CD4-positive, alpha-beta T cell treated with Interleukin-4 for 4 hours (primary cell): ENCODE measurements around the gene TANK.

ENCODE experiments used
- DNase-seq: peaks from one replicate; pipeline ENCODE4 v3.0.0-alpha.2; 2020

The TANK gene

DNA sequence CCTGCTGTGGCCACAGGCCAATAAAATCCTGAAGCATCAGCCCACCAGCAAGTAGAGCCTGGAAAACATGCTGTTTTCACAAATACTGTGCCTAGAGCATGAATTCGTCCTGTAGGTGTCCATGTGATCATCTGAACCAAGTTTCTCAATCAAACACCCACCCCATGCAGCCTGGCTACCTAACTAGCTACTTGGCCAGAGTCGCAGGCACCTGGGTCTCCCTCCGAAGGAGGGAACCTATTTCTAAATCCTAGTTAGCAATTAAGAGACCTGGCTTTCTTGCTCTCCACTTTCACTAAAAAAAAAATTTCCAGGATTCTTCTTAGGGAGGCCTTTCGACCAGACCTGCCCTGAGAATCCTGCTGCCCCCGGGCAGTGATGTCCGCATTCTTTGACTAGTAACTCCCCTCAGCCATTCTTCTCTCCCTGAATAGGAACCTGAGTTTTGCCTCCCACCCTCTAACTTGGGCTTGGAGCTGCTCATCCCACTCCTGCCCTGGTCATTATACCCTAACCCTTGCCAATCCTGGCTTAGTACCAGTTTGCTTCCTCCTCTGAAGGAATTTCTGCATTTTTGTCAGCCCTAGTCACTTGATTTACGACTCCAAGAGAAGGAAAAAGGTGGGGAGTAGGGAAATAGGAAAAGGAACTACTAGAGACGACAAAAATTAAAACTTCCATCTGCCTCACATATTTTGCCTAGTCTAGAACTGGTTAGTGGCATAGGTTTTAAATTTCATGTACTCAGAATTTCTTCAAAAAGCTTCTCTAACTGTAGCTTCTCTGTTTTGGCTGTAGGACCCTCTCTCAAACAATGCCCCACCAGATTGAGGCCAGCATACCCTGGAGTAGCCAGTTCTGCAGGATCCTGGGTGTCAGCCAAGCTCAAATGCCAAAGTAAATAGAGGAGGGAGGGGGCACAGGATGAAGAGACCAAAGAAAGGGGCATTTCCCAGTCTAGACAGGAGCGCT lies 25.4 kb upstream of the TANK start:
- no peak for DNase-seq

DNA sequence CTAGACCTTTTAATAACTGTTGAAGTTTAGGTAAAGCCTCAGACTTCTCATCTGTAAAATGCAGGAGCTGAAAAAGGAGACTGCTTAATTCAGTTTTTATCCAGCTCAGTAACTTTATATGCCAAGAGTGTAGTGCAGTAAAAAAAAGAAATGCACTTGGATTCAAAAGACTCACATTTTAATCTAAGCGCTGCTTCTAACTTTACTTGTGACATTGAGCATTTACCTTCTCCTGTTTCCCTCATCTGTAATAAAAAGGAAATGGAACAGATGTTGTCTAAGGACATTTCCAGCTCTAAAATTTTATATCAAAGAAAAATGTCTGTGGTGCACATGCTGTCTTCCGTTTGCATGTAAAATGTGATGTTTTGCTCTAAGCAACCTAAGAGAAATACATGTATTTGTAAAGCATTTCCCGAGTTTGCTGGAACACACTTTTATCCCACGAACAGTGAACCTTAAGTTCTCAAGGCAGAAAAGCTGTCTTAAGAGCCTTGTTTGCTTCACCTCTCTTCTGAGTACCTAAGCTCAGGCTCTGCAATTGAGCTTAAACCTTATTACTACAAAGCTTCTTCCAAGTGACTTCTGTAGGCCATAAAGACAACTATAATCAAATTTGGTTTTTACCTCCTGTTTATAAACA lies 24.2 kb upstream of the TANK start:
- no peak for DNase-seq

DNA sequence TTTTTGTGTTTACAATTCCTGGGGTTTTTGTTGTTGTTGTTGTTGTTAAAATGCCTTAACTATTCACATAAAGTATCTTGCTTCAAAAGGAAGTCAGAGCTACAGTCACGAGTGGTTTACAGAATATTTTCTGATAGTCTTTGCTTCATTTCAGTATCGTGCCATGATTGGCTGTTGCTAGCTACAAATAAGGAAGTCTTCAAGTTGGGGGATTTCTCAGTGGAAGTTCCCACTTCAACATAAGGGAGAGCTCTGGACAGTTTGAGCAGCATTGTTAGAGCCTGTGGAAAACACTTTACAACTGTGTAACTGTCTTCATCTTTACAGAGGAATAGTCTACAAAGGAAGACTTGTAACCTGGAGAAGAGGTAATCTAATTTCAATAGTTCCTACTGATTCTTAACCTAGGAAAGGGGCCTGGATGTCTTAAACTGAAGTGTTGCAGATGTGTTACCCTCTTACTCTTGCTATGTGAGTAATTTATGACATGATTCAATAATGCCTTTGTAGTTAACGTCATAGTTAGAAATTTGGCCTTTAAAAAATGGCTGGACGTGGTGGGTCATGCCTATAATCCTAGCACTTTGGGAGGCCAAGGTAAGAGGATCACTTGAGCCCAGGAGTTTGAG lies 23.4 kb upstream of the TANK start:
- DNase-seq = peak; percentile 84

DNA sequence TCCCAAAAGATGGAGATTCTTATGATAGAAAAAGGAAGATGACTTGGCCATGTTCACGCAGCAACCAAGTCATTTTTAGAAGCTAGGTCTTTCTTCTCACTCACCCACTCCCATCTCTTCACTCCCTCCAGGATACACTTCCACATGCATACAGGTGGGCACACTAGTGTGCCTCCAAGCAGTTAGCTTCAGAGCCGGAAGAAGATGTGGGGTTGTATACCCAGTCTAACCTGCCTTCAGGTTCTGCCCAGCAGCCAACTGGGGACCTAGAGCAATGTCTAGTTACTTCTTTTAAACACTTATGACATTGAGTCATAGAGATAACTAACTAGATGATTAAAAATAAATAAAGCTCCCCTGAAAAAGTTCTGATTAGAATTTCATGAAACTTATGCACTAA lies 21.8 kb upstream of the TANK start:
- peak; percentile 47 for DNase-seq

DNA sequence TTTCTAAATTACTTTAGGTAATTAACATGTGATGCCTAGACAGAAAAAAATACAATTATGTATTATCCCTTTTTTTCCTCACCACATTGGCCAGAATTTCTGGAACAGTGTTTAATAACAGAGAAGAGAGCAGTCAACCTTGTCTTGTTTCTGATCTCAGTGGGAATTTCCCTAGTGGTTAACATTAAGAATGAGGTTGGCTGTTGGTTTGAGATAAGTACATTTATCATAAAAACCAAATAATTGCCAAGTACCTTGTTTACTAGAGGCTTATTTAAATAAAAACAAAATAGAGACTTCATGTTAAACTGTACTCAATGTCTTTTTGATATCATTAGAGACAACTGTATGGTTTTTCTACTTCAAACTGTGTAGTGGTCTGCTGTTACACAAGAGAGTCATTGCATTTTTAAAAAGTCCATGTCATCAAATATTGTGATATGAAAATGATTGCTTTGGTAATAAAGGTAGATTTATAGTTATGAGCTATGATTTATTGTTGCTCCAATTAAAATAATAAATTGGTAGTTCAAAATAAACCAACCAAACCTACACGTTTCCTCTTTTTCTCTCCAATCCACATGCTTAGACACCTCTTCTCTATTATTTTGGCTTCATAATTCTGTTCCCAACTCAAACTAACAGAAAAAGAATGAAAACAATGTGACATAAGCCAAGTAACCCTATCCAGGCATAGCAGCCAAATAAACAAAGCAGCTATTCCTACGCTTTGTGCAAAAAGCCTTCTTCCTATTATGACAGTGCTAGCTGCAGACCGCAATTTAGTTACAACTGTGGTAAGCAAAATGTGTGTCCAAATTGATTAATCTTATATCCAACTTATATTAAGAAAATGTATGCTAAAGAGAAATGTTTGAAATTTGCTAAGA lies 20.9 kb upstream of the TANK start:
- peak; percentile 77 for DNase-seq

DNA sequence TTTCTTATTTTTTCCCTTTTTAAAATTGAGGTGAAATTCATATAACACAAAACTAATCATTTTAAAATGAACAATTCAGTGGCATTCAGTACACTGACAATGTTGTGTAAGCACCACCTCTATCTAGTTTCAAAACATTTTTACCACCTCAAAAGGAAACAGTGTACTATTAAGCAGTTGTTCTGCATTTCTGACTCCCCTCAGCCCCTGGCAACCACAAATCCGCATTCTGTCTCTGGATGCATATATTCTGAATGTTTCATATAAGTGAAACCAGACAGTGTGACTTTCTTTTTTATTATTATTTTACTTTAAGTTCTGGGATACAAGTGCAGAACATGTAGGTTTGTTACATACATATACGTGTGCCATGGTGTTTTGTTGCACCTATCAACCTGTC lies 19.2 kb upstream of the TANK start:
- DNase-seq = peak; percentile 44

DNA sequence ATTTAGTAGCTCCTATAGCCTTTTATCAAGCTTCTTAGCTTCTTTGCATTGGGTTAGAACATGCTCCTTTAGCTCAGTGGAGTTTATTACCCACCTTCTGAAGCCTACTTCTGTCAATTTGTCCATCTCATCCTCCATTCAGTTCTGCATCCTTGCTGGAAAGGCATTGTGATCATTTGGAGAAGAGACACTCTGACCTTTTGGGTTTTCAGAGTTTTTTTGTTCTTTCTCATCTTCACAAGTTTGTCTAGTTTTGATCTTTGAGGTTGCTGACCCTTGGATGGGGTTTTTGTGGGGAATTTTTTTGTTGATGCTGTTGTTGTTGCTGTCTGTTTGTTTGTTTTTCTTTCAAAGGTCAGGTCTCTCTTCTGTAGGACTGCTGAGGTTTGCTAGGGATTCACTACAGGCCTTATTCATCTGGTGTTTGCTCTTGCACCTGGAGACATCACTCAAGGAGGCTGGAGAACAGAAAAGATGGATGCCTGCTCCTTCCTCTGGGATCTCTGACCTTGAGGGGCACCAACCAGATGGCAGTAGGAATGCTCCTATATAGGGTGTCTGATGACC lies 13.9 kb upstream of the TANK start:
- no peak for DNase-seq

DNA sequence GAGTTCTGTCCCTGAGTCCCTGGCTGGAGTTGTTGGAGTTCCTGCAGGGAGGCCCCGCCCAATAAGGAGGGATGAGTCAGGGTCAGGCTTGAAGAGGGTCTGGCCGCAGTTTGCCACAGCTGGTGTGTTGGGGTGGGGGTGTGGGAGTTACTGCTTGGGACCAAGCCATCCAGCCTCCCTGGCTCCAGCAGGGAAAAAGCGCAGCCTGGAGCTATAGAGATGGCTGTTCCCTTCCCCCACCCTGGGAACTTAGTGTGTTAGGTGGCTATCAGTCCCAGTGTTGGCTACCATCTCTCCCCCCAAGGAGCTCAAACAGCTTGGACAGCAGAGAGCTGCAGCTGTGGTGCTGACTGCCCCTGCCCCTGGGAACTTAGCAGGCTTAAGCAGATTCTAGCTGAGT lies 13.2 kb upstream of the TANK start:
- no peak for DNase-seq

DNA sequence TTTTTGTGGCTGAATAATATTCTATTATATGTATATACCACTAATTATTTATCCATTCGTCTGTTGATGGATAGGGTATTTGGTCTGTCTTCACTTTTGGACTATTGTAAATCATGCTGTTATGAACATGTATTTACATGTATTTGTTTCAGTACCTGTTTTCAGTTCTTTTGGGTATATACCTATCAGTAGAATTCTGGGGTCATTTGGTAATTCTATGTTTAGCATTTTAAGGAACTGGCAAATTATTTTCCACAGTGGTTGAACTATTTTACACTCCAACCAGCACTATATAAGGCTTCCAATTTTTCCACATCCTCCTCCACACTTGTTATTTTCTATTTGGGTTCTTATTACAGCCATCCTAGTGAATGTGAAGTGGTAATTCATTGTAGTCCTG lies 12.4 kb upstream of the TANK start:
- no peak for DNase-seq

DNA sequence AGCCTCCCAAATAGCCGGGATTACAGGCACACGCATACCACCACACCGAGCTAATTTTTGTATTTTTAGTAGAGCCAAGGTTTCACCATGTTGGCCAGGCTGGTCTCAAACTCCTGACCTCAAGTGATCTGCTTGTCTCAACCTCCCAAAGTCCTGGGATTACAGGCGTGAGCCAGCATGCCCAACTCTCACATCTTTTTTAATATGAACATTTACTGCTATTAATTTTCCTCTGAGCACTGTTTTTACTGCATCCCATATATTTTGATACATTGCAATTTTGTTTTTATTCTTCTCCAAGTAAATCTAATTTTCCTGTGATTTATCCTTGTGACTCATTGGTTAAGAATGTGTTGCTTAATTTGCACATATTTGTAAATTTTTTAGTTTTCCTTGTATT lies 9.5 kb upstream of the TANK start:
- DNase-seq = no peak

DNA sequence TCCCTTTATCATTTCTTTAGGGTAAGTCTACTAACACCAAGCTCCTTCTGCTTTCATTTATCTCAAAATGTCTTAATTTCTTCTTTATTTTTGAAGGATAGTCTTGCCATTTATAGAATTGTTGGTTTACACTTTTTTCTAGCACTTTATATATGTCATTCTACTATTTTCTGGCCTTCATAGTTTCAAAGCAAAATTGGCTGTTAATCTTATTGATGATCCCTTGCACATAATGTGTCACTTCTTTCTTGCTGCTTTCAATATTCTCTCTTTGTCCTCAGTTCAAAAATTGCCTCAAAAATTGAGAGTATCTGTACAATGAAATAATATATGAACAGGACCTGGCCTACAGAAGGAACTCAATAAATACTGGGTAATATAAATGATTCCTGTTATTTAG lies 7.9 kb upstream of the TANK start:
- no peak for DNase-seq

DNA sequence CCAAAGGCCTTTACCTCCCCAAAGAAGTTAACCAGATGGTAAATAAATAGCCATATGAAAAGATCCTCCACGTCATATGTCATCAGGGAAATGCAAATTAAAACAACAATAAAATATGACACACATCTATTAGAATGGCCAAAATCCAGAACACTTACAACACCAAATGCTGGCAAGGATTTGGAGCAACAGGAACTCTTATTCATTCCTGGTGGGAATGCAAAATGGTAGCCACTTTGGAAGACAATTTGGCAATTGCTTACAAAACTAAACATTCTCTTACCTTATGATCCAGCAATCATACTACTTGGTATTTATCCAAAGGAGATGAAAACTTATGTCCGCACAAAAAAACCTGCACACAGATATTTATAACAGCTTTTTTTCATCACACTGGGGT lies 1.3 kb upstream of the TANK start:
- DNase-seq = no peak

DNA sequence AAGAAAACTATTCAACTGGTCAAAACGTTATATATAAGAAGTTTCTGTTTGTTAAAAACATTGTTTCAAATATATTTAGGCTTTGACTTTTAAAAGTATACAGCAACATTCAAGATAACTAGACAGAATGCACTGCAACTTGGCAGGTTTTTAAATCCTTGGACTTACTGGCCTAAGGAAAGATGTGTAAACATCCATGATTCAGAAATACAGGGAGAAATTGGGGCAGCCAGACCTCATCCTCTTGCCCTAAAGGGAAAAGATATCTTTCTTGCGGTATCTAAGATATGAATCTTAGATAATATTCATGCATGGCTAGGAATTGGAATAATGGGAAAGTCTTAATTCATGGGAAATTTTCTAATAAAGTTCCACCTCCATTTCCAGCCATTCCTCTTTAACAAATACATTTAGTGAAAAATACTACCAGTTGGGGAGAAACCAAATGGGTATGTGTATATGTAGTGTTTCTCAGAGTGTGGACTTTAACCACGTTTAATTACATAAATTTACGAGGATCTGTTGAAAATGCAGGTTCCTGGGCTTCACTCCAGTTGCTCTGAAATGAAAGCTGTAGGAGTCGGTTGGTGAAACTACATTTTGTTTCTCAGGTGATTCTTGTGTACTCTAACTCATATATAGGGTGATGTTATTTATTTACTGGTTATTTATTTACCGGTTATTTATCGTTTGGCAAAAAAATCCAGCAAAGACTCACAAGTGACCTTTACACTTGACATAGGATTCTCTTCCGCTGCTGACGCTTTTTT lies 587 bp upstream of the TANK start:
- no peak for DNase-seq

DNA sequence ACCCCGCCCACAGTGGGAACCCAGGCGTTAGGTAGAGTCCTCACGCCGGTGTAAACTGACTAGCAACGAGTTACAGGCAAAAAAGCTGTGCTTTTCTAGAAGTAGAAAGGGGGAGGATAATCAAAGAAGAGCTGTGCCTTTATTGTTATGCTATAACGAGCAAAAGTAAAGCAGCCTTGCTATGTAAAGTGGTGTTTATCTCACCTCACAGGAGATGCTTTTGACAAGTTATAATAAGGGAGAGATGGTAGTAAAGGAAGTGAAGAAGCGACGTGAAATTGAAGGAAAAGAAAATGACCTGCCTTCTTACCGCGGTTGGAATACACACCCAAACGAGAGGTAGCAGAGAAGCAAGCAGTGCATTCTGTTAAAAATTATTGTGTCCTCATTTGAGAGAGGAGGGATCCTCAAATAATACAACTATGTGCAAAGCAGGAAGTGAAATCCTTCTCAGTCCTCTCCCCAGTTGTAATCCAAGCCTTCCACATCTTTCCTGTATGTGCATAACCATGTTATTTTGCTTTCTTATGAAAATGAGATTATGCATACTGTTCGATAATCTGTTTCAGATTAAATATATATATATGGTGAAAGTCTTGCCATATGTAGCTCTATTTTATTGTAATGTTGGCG lies 962 bp downstream of the TANK start:
- DNase-seq = peak; percentile 51

DNA sequence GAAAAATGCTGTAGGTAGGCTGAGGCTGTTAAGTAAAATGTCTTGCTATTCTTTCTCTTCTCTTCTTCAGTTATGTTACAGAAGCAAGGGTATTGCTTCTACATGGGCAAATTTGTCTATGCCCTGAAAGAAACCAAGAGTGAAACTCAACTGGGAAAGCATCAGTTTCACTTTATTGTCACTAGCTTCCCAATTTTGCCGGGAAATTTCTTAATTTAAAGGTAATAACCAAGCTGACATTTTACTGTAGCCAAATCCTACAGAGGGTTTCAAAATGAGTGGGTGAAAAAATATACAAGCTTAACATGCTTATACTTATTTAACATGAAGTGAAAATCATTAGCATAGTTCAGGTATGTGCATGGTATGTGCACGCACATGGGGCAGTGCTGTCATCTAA lies 3.2 kb downstream of the TANK start:
- DNase-seq = no peak

DNA sequence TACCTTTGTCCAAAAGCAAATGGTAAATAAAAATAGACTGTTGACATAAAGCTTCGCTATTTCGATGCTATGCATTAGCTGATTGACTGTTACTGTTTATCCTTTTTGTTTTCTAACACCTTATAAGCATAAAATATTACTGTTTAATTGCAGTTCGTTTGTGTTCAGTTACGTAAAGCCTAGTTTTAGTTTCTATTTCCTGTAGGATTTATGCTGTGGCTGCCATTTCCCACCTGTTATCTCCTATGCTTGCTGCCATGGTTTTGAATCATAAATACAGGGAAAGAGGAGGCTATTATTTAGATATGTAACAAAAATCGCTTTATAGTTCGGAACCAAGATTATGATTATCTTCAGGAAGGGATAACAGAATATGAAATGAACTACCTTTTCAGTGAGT lies 3.9 kb downstream of the TANK start:
- no peak for DNase-seq

DNA sequence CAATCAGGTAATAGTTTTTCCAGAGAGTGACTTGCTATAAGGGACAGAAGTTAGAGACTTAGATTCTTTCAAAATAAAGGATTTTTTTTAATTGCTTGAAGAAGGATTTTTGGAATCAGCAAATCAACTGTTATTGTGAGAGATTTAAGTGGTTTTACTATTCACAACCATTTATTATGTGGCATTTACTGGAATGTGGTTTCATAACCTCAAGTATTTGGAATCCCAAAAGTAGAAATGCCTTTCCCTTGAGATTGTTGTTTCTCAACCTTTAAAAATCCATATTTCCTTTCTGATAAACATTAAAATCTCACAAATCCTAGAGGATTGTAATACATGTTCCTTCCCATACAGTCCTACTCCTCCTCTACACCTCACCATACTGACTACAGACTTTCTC lies 5.0 kb downstream of the TANK start:
- no peak for DNase-seq

DNA sequence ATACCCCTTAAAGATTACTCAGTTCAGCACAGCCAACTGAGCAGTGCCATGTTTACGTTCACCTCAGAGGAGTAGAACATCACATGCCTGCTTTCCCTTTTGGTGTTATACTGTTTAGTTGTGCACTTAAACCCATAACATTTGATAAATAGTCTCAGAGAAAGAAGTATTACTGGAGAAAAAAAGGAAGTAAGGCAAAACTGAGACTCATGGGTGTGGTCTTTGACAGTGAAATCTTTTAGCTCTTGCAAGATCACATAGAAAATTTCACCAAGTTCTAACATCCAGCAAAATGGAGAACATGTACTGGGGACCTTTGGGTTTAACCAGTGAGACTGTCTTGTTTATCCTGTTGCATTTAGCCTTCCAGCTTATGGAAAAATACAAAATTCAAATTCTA lies 5.6 kb downstream of the TANK start:
- DNase-seq = peak; percentile 27

DNA sequence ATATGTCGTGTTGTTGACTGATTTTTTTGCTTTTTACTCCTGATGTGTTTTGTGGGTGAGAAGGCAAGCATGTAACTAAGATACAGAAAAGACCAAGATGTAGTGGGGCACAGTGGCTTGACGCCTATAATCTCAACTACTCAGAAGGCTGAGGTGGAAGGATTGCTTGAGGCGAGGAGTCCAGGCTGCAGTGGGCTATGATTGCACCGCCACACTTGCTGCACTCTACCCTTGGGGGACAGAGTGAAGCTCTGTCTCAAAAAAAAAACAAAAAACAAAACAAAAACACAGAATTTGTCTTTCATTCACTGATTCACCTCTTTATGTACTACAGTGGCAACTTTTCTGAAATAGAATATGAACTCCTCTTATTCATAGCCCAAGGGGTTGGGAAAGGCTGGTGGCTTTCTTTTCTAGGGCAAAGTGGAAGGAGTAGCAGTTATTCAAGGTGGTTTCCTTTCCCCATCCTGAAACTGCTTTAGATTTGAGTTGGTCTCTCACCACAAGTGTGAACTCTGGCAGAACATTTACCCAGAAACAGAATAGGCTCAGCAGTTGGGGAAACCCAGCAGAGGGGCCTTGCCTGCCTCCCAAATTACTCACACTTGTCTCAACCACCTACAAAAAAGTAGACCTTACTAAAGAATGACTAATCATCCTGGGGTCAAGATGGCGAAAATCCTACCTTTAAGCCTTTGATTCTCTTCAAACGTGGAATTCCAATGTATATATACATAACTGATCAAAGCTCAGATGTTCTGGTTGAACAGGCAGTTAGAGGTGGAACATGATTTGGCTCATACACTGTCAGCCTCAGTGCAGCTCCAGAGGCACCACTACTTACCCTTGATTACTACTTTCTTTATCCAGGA lies 6.5 kb downstream of the TANK start:
- peak; percentile 88 for DNase-seq

DNA sequence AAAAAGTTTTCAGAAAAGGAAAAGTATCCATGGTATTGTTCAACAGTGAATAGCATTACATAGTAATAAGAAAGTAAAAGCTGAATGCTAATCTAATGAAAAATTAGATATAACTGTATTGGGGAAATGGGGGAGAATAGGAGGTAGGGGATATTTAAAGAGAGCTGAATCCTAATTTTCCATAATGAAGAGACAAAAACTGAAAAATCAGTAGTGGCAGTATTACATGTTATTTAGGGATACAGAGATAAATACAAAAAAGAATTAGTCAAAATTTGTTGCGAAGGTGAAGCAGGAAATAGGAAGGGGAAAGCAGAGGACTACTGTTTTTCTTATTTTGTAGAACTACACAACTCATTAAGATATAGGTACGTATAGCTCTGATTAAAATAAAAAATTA lies 9.1 kb downstream of the TANK start:
- DNase-seq = no peak
